ENCODE results near the gene TIGD4.

Gene TIGD4

DNA sequence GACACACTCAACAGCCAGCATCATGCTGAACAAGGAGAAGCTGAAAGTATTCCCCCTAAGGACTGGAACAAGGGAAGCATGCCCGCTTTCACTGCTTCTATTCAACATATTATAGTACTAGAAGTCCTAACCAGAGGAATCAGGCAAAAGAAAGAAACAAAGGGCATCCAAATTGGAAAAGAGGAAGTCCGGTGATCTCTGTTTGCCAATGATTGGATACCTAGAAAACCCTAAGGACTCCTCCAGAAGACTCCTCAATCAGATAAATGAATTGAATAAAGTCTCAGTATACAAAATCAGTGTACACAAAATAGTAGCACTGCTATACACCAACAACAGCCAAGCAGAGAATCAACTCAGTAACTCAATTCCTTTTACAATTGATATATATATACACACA, 45.0 kb upstream of the TIGD4 start:
- no peaks in the 10 kb centered on the region for H3K36me3 ChIP-seq (ENCODE audit: control insufficient read depth, low read length)
- no peaks in the 10 kb centered on the region for H3K27me3 ChIP-seq (ENCODE audit: control insufficient read depth, low read length)
- H4K20me1 ChIP-seq (ENCODE audit: control insufficient read depth, insufficient read depth, low read depth, low read length), result no peaks in the 10 kb centered on the region
- H3K9me2 ChIP-seq (replicated peaks; ENCODE audit: control insufficient read depth, low read length), result no peaks in the 10 kb centered on the region
- H3K4me1 ChIP-seq (ENCODE audit: control insufficient read depth, low read length), result no peaks in the 10 kb centered on the region
- no peak overlapping the region for H3K4me3 ChIP-seq (ENCODE audit: low read length)
- H3K79me2 ChIP-seq (ENCODE audit: control insufficient read depth, low read length), result no peaks in the 10 kb centered on the region
- H3F3A ChIP-seq (ENCODE audit: control insufficient read depth, insufficient read depth), result no peaks in the 10 kb centered on the region
- no peaks in the 10 kb centered on the region for H3K9me3 ChIP-seq (ENCODE audit: control insufficient read depth, insufficient read depth, low read length)
- H3K4me2 ChIP-seq (ENCODE audit: low read length), result no peak overlapping the region
- H3K27ac ChIP-seq (ENCODE audit: low read depth, low read length), result no peak overlapping the region
- no peak for TF ChIP-seq EZH2phosphoT487 (IDR thresholded peaks at IDR 0.05; ENCODE audit: borderline replicate concordance, low read length)
- no peak for TF ChIP-seq CTCF (IDR thresholded peaks at IDR 0.05; ENCODE audit: low read depth, low read length, poor library complexity, severe bottlenecking)

DNA sequence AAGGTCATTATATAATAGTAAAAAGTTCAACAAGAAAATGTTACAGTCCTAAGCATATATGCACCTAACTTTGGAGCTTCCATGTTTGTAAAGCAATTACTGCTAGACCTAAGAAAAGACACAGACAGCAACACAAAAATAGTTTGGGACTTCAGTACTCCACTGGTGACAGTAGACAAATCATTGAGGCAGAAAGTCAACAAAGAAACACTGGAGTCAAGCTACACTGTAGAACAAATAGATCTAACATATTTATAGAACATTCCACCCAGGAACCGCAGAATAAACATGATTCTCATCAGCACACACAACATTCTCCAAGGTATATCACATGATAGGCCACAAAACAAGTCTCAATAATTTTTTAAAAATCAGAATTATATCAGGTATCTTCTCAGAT, 42.8 kb upstream of the TIGD4 start:
- Histone ChIP-seq H3K27me3 (ENCODE audit: control insufficient read depth, low read length) (no peaks in the 10 kb centered on the region), H3K79me2 (ENCODE audit: control insufficient read depth, low read length) (no peaks in the 10 kb centered on the region), H3K9me3 (ENCODE audit: control insufficient read depth, insufficient read depth, low read length) (no peaks in the 10 kb centered on the region), H4K20me1 (ENCODE audit: control insufficient read depth, insufficient read depth, low read depth, low read length) (no peaks in the 10 kb centered on the region), H3K27ac (ENCODE audit: low read depth, low read length) (no peak overlapping the region), H3K4me1 (ENCODE audit: control insufficient read depth, low read length) (peaks cover 3% of the 10 kb centered on the region), H3F3A (ENCODE audit: control insufficient read depth, insufficient read depth) (no peaks in the 10 kb centered on the region), H3K4me3 (ENCODE audit: low read length) (no peak overlapping the region), H3K36me3 (ENCODE audit: control insufficient read depth, low read length) (no peaks in the 10 kb centered on the region), H3K4me2 (ENCODE audit: low read length) (no peak overlapping the region), H3K9me2 (replicated peaks; ENCODE audit: control insufficient read depth, low read length) (no peaks in the 10 kb centered on the region)
- TF ChIP-seq CTCF (IDR thresholded peaks at IDR 0.05; ENCODE audit: low read depth, low read length, poor library complexity, severe bottlenecking) (no peak), EZH2phosphoT487 (IDR thresholded peaks at IDR 0.05; ENCODE audit: borderline replicate concordance, low read length) (no peak)

DNA sequence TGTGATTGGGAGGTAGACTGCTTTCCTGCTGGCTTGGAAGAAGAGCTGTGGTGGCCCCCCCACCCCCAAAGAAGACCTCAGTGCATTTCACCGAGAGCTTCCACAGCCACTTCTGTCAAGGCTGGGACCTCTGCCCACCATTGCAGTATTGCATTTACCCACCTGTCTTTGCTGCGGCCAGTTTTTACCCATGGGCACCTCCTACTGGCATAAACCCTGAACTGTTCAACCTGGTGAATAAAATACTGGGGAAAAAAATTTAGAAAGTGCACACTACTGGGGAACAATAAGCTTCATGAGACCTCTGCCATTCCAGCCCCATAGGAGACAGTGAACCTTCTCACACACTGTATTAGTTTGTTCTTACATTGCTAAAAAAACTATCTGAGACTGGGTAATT, 40.5 kb upstream of the TIGD4 start:
- no peaks in the 10 kb centered on the region for H4K20me1 ChIP-seq (ENCODE audit: control insufficient read depth, insufficient read depth, low read depth, low read length)
- no peak overlapping the region for H3K4me2 ChIP-seq (ENCODE audit: low read length)
- no peaks in the 10 kb centered on the region for H3K9me3 ChIP-seq (ENCODE audit: control insufficient read depth, insufficient read depth, low read length)
- H3K36me3 ChIP-seq (ENCODE audit: control insufficient read depth, low read length), result no peaks in the 10 kb centered on the region
- no peaks in the 10 kb centered on the region for H3K79me2 ChIP-seq (ENCODE audit: control insufficient read depth, low read length)
- no peaks in the 10 kb centered on the region for H3K27me3 ChIP-seq (ENCODE audit: control insufficient read depth, low read length)
- H3K9me2 ChIP-seq (replicated peaks; ENCODE audit: control insufficient read depth, low read length), result no peaks in the 10 kb centered on the region
- TF ChIP-seq EZH2phosphoT487 (IDR thresholded peaks at IDR 0.05; ENCODE audit: borderline replicate concordance, low read length) (no peak), CTCF (IDR thresholded peaks at IDR 0.05; ENCODE audit: low read depth, low read length, poor library complexity, severe bottlenecking) (peak; percentile 15)
- no peaks in the 10 kb centered on the region for H3F3A ChIP-seq (ENCODE audit: control insufficient read depth, insufficient read depth)
- H3K27ac ChIP-seq (ENCODE audit: low read depth, low read length), result no peak overlapping the region
- peaks cover 9% of the 10 kb centered on the region for H3K4me1 ChIP-seq (ENCODE audit: control insufficient read depth, low read length)
- no peak overlapping the region for H3K4me3 ChIP-seq (ENCODE audit: low read length)
